ENCODE results near the gene M6PR. TPM values are rescaled to one million over a fixed set of nuclear protein-coding genes. Genes with fewer than 3 reads are reported as not detected.

Gene M6PR
- total RNA-seq, 1 donor from 2014 or later: 103 TPM

- Mint-ChIP-seq H3K4me1 (ENCODE audit: low read depth) (no peaks in the 10 kb centered on the region), H3K9me3 (ENCODE audit: low read depth) (peaks cover 12% of the 10 kb centered on the region), H3K27ac (ENCODE audit: unreplicated experiment) (no peak overlapping the region), H3K27me3 (ENCODE audit: low read depth) (no peaks in the 10 kb centered on the region), H3K36me3 (ENCODE audit: low read depth) (no peaks in the 10 kb centered on the region), H3K4me3 (ENCODE audit: unreplicated experiment) (no peak overlapping the region)
- no peak for DNase-seq (ENCODE audit: low spot score)
- TF ChIP-seq CTCF (IDR thresholded peaks at IDR 0.05): no peak
Observed at GRCh38 chr12:8980137-8980536, 30.7 kb upstream of the M6PR start.

- H3K4me1 Mint-ChIP-seq (ENCODE audit: low read depth): no peaks in the 10 kb centered on the region
- no peak for DNase-seq (ENCODE audit: low spot score)
- H3K9me3 Mint-ChIP-seq (ENCODE audit: low read depth): peaks cover 20% of the 10 kb centered on the region
- H3K36me3 Mint-ChIP-seq (ENCODE audit: low read depth): peaks cover 2% of the 10 kb centered on the region
- no peak for TF ChIP-seq CTCF (IDR thresholded peaks at IDR 0.05)
- no peaks in the 10 kb centered on the region for H3K27me3 Mint-ChIP-seq (ENCODE audit: low read depth)
- H3K4me3 Mint-ChIP-seq (ENCODE audit: unreplicated experiment): no peak overlapping the region
- H3K27ac Mint-ChIP-seq (ENCODE audit: unreplicated experiment): no peak overlapping the region
Observed at GRCh38 chr12:8970432-8970831, 21.0 kb upstream of the M6PR start.

GRCh38 chr12:8969861-8970411 lies 20.5 kb upstream of the M6PR start:
- Mint-ChIP-seq H3K36me3 (ENCODE audit: low read depth) (peaks cover 2% of the 10 kb centered on the region), H3K4me1 (ENCODE audit: low read depth) (no peaks in the 10 kb centered on the region), H3K27me3 (ENCODE audit: low read depth) (no peaks in the 10 kb centered on the region), H3K27ac (ENCODE audit: unreplicated experiment) (no peak overlapping the region), H3K9me3 (ENCODE audit: low read depth) (peaks cover 20% of the 10 kb centered on the region), H3K4me3 (ENCODE audit: unreplicated experiment) (no peak overlapping the region)
- TF ChIP-seq CTCF (IDR thresholded peaks at IDR 0.05): no peak
- DNase-seq (ENCODE audit: low spot score): no peak

- Mint-ChIP-seq H3K4me1 (ENCODE audit: low read depth) (no peaks in the 10 kb centered on the region), H3K27me3 (ENCODE audit: low read depth) (no peaks in the 10 kb centered on the region), H3K9me3 (ENCODE audit: low read depth) (peaks cover 24% of the 10 kb centered on the region), H3K27ac (ENCODE audit: unreplicated experiment) (no peak overlapping the region), H3K4me3 (ENCODE audit: unreplicated experiment) (no peak overlapping the region), H3K36me3 (ENCODE audit: low read depth) (peaks cover 2% of the 10 kb centered on the region)
- DNase-seq (ENCODE audit: low spot score): no peak
- TF ChIP-seq CTCF (IDR thresholded peaks at IDR 0.05): no peak
Observed at GRCh38 chr12:8968761-8969160, 19.3 kb upstream of the M6PR start.

- no peak for DNase-seq (ENCODE audit: low spot score)
- Mint-ChIP-seq H3K27me3 (ENCODE audit: low read depth) (no peaks in the 10 kb centered on the region), H3K9me3 (ENCODE audit: low read depth) (peaks cover 10% of the 10 kb centered on the region), H3K4me3 (ENCODE audit: unreplicated experiment) (no peak overlapping the region), H3K4me1 (ENCODE audit: low read depth) (no peaks in the 10 kb centered on the region), H3K27ac (ENCODE audit: unreplicated experiment) (no peak overlapping the region), H3K36me3 (ENCODE audit: low read depth) (no peaks in the 10 kb centered on the region)
- no peak for TF ChIP-seq CTCF (IDR thresholded peaks at IDR 0.05)
Observed at GRCh38 chr12:8960176-8960575, 10.7 kb upstream of the M6PR start.

All from chondrocyte (in vitro differentiated cells).